OCI-LY3 (cell line): ENCODE results near the gene NRXN3.

Source experiments
- H2AFZ ChIP-seq: fragments of 200-600, 300-600 bp; shearing (Covaris generic); 2 replicates; pipeline ENCODE4 v1.6.0; 2014; ENCODE audit warnings: antibody characterized with exemption, low read depth, low read length
- H3K27ac ChIP-seq: fragments of 200-600, 300-600 bp; sonication (generic); 2 replicates; pipeline ENCODE4 v1.5.1; 2014; ENCODE audit warnings: mild to moderate bottlenecking, low read length, moderate library complexity, mixed read lengths
- H3K27me3 ChIP-seq: fragments of 200-600, 300-600 bp; sonication (generic); 2 replicates; pipeline ENCODE4 v1.6.1; 2014; ENCODE audit warnings: low read depth, low read length, mixed read lengths
- H3K36me3 ChIP-seq: fragments of 200-600, 300-600 bp; sonication (generic); replicated peaks from 2 replicates; pipeline ENCODE3; 2014; ENCODE audit warnings: low read depth, low read length, mixed read lengths
- H3K4me1 ChIP-seq: fragments of 300-600, 200-600 bp; sonication (generic); 2 replicates; pipeline ENCODE4 v1.6.1; 2014; ENCODE audit warnings: low read length, mixed read lengths
- H3K4me2 ChIP-seq: fragments of 200-600, 300-600 bp; sonication (generic); 2 replicates; pipeline ENCODE4 v1.6.1; 2014; ENCODE audit warnings: low read length, mixed read lengths
- H3K4me3 ChIP-seq: fragments of 300-600, 200-600 bp; sonication (generic); 2 replicates; pipeline ENCODE4 v1.5.1; 2014; ENCODE audit warnings: antibody characterized with exemption, mild to moderate bottlenecking, low read length, moderate library complexity
- H3K79me2 ChIP-seq: fragments of 300-600, 200-600 bp; shearing (Covaris generic); 2 replicates; pipeline ENCODE4 v1.6.1; 2014; ENCODE audit warnings: mild to moderate bottlenecking, low read length, mixed read lengths
- H3K9ac ChIP-seq: fragments of 300-600, 200-600 bp; shearing (Covaris generic); 2 replicates; pipeline ENCODE4 v1.6.0; 2014; ENCODE audit warnings: mild to moderate bottlenecking, low read length, moderate library complexity
- H3K9me3 ChIP-seq: fragments of 200-600, 300-600 bp; shearing (Covaris generic); 2 replicates; pipeline ENCODE4 v1.6.1; 2014; ENCODE audit warnings: low read length, mixed read lengths; ENCODE audit not compliant: insufficient read depth
- H4K20me1 ChIP-seq: fragments of 200-600, 300-600 bp; sonication (generic); 2 replicates; pipeline ENCODE4 v1.6.1; 2016; ENCODE audit warnings: low read length, mixed read lengths; ENCODE audit not compliant: insufficient read depth
- EZH2phosphoT487 ChIP-seq: fragments of 200-600 bp; shearing (Covaris generic); IDR thresholded peaks from 2 replicates; pipeline ENCODE4 v1.6.1; 2018; ENCODE audit warnings: antibody characterized with exemption, mixed run types, low read depth
- TF ChIP-seq, protein P1 (sequence below): fragments of 200-600, 300-600 bp; sonication (generic); IDR thresholded peaks from 2 replicates; pipeline ENCODE4 v1.5.1; 2014; ENCODE audit warnings: antibody characterized with exemption, low read length, low read depth

The NRXN3 gene

DNA sequence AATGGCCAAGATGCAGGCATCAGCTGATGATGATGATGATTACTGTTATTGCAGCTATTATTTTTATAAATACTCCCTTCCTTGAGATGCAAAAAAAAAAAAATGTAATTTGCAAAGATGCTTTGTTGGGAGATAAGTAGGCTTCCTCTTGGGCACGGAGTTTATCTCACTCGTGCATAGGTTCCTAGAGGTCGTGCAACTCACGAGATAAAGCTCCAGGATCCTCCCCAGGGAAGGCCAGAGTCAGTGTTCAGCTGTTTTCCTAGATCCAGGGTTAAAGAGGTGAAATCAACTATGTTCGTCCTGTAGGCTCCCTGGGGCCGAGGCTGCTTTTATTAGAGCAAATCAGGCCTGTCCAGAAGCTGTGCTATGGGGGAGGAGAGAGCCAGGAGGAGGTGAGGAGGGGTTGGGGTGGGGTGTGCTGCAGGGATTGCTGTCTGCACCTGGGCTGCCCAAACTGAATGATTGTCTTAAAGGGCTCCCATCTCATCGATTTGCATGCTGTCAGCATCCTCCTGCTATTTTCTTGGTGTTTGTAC lies 270.3 kb downstream of the NRXN3 start:
- no peaks in the 10 kb centered on the region for H3K27me3 ChIP-seq
- no peaks in the 10 kb centered on the region for H3K36me3 ChIP-seq
- no peak overlapping the region for H3K9ac ChIP-seq
- no peak overlapping the region for H2AFZ ChIP-seq
- no peak overlapping the region for H3K27ac ChIP-seq
- H3K79me2 ChIP-seq: no peaks in the 10 kb centered on the region
- TF ChIP-seq EZH2phosphoT487: no peak
- TF ChIP-seq, protein P1, sequence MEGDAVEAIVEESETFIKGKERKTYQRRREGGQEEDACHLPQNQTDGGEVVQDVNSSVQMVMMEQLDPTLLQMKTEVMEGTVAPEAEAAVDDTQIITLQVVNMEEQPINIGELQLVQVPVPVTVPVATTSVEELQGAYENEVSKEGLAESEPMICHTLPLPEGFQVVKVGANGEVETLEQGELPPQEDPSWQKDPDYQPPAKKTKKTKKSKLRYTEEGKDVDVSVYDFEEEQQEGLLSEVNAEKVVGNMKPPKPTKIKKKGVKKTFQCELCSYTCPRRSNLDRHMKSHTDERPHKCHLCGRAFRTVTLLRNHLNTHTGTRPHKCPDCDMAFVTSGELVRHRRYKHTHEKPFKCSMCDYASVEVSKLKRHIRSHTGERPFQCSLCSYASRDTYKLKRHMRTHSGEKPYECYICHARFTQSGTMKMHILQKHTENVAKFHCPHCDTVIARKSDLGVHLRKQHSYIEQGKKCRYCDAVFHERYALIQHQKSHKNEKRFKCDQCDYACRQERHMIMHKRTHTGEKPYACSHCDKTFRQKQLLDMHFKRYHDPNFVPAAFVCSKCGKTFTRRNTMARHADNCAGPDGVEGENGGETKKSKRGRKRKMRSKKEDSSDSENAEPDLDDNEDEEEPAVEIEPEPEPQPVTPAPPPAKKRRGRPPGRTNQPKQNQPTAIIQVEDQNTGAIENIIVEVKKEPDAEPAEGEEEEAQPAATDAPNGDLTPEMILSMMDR: no peak
- H3K4me1 ChIP-seq: no peaks in the 10 kb centered on the region
- H3K4me2 ChIP-seq: no peak overlapping the region
- H3K9me3 ChIP-seq: no peaks in the 10 kb centered on the region
- no peaks in the 10 kb centered on the region for H4K20me1 ChIP-seq
- no peak overlapping the region for H3K4me3 ChIP-seq

DNA sequence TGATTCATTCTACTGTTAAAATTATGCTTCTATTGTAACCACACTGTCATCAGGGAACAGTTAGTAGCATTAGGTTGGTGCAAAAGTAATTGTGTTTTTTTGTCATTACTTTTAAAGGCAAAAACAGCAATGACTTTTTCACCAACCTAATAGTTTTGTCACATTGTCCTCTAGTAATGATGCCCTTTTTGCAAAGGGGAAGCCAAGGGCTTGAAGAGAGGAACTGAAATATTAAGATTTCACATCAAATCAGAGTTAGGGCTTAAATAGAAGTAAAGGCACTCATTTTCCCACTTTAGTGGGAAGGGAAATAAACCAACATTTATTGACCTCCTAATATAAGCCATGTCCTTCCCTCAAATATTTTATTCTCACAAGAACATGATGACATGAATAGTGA lies 273.7 kb downstream of the NRXN3 start:
- Histone ChIP-seq H3K4me2 (no peak overlapping the region), H3K27ac (no peak overlapping the region), H3K36me3 (no peaks in the 10 kb centered on the region), H3K9me3 (no peaks in the 10 kb centered on the region), H2AFZ (no peak overlapping the region), H3K9ac (no peak overlapping the region), H3K79me2 (no peaks in the 10 kb centered on the region), H3K4me1 (no peaks in the 10 kb centered on the region), H3K4me3 (no peak overlapping the region), H4K20me1 (no peaks in the 10 kb centered on the region), H3K27me3 (no peaks in the 10 kb centered on the region)
- TF ChIP-seq, protein P1: no peak
- no peak for TF ChIP-seq EZH2phosphoT487

DNA sequence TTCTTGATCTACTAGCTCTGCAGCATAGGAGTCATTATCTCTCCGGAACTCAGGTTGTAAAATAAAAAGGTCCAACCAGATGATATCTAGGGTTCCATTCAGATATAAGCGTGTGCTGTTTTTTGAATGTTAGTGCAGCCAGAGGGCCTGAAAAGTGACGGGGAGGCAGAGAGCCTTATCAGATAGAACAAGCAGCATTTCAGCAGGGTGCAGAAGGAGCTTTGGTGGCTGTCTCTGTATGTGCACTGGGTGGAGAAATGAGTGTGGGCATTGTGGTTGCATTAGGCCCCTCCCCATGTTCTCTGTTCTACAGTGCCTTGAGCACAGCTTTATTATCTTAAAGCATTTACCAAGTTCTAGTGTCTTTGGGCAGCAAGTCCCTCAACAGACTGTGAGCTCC lies 275.1 kb downstream of the NRXN3 start:
- no peaks in the 10 kb centered on the region for H3K9me3 ChIP-seq
- TF ChIP-seq, protein P1: no peak
- TF ChIP-seq EZH2phosphoT487: no peak
- H3K4me2 ChIP-seq: no peak overlapping the region
- H3K4me1 ChIP-seq: no peaks in the 10 kb centered on the region
- H3K27me3 ChIP-seq: no peaks in the 10 kb centered on the region
- no peak overlapping the region for H3K4me3 ChIP-seq
- no peak overlapping the region for H2AFZ ChIP-seq
- H4K20me1 ChIP-seq: no peaks in the 10 kb centered on the region
- no peaks in the 10 kb centered on the region for H3K36me3 ChIP-seq
- H3K27ac ChIP-seq: no peak overlapping the region
- no peaks in the 10 kb centered on the region for H3K79me2 ChIP-seq
- H3K9ac ChIP-seq: no peak overlapping the region

DNA sequence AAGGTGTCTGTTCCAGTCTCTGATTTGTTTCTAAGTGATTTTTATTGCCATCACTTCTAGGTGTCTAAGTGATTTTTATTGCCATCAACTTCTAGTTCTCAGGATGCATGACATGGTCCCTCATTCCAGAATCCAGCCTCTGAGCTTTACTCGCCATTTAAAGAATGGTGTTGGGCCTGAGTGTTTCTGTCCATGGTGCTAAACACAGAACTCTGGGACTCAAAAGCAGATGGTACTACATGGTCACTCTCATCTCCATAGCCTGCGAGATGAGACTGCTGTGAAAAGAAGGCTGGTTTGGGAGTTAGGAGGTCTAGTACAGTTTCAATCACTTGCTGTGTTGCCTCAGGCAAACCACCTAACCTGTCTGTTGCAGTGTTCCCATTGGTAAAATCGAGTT lies 276.6 kb downstream of the NRXN3 start:
- Histone ChIP-seq H3K27me3 (no peaks in the 10 kb centered on the region), H3K27ac (no peak overlapping the region), H3K9me3 (no peaks in the 10 kb centered on the region), H3K4me1 (no peaks in the 10 kb centered on the region), H3K36me3 (no peaks in the 10 kb centered on the region), H3K9ac (no peak overlapping the region), H4K20me1 (no peaks in the 10 kb centered on the region), H2AFZ (no peak overlapping the region), H3K79me2 (no peaks in the 10 kb centered on the region), H3K4me2 (no peak overlapping the region), H3K4me3 (no peak overlapping the region)
- no peak for TF ChIP-seq EZH2phosphoT487
- TF ChIP-seq, protein P1: no peak
